Measurements from ENCODE around the gene HDDC3. TPM values are rescaled to one million over a fixed set of nuclear protein-coding genes. Genes with fewer than 3 reads are reported as not detected.

HDDC3 gene
- total and polyA plus RNA-seq, 10 donors: 12.8 to 34.5 (median 21.7) TPM

DNA sequence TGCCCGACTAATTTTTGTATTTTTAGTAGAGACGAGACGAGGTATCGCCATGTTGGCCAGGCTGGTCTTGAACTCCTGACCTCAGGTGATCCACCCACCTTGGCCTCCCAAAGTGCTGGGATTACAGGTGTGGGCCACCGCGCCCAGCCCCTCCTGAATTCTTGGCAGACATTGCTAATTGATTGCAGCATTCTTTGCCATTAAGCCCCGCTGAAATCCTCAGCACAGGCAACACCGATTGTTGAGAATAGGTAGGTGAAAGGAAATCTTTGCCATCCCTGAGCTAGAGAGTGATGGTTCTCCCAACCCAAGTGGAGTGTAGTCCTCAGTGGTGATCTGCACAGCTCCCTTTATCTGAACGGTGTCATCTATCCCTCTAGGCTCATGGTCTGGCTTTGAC is 27.6 kb downstream of the HDDC3 start:
- DNase-seq: no peak
- Histone ChIP-seq H3K27ac (no peak overlapping the region), H3K36me3 (peaks cover 0 to 54% (median 50%) of the 10 kb centered on the region in 6 donors), H3K4me3 (no peak overlapping the region), H3K4me1 (peaks cover 15 to 49% (median 26%) of the 10 kb centered on the region in 6 donors), H3K9me3 (no peaks in the 10 kb centered on the region), H3K27me3 (replicated peaks in 1 of 7) (no peaks in the 10 kb centered on the region)
- intact Hi-C loops (cut with DNase I; ENCODE audit: low total_unique reads): no loop called here
- 95 to 100% (median 97%) methylated on average over 3 to 9 of the region's 9 CpGs for WGBS, 5 donors
- TF ChIP-seq CTCF (IDR thresholded peaks at IDR 0.05 in 8 of 11, conservative IDR thresholded peaks at IDR 0.05 in 3 of 11) (no peak), POLR2AphosphoS5 (IDR thresholded peaks at IDR 0.05) (no peak), POLR2A (IDR thresholded peaks at IDR 0.05) (no peak)

DNA sequence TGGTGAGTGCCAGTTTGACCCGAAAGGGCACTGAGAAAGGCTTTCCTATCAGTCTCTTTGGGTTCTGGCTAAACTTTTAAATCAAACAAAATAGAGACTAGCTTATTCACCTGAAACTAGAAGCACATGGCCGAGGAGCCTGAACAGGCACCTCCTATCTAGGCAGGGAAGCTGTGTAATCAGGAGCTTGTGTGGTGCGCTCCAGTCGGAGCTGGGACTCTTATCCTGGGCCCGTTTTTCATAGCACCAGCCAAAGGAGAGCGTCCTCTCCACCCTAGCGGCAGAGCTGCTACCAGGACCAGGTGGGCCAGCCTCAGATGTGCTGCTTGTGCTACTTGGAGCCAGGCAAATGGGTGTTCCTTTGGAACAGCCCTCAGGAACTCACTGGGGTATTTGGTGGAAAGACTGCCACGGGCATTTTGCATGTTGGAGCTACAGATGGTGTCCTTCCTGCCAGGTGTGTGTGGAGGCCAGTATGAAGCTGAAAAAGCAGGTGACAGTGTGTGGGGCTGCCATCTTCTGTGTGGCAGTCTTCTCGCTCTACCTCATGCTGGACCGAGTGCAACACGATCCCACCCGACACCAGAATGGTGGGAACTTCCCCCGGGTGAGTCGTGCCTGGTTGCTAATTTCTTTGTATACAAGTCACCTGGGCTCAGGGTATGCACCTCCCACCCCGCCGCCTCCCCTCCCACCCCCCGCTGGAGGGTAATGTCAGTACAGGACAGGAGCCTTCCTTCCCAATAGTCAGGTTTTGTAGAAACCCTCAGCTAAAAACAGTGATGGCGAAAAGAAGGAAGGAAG is 28.4 kb downstream of the HDDC3 start:
- H3K27me3 ChIP-seq (replicated peaks in 1 of 7): no peaks in the 10 kb centered on the region
- H3K4me1 ChIP-seq: peaks cover 15 to 48% (median 25%) of the 10 kb centered on the region in 6 donors
- intact Hi-C loops (cut with DNase I; ENCODE audit: low total_unique reads): no loop called here
- DNase-seq: peak; percentile 69
- no peak for TF ChIP-seq POLR2A (IDR thresholded peaks at IDR 0.05)
- H3K4me3 ChIP-seq: peak overlapping the region; percentile 57 to 92 (median 74)
- 65 to 80% (median 75%) methylated on average over 16 to 18 of the region's 18 CpGs for WGBS, 5 donors
- peaks cover 0 to 46% (median 42%) of the 10 kb centered on the region in 6 donors for H3K36me3 ChIP-seq
- H3K9me3 ChIP-seq: no peaks in the 10 kb centered on the region
- H3K27ac ChIP-seq: peak overlapping the region; percentile 88 to 99 (median 95)

- no peaks in the 10 kb centered on the region for H3K27me3 ChIP-seq (replicated peaks in 1 of 7)
- peaks cover 0 to 37% (median 34%) of the 10 kb centered on the region in 6 donors for H3K36me3 ChIP-seq
- H3K4me3 ChIP-seq: peak within 1 kb of the TSS; percentile 70 to 92 (median 74)
- peaks cover 15 to 48% (median 25%) of the 10 kb centered on the region in 6 donors for H3K4me1 ChIP-seq
- TF ChIP-seq POLR2AphosphoS5 (IDR thresholded peaks at IDR 0.05) (peak; percentile 74 to 87 (median 81)), CTCF (IDR thresholded peaks at IDR 0.05 in 8 of 11, conservative IDR thresholded peaks at IDR 0.05 in 3 of 11) (peak in 2 of 11 experiments; percentile 19 to 27), POLR2A (IDR thresholded peaks at IDR 0.05) (no peak)
- H3K27ac ChIP-seq: peak within 1 kb of the TSS; percentile 93 to 99 (median 95)
- DNase-seq: peak; percentile 96
- 1% methylated on average over 25 to 81 of the region's 81 CpGs for WGBS, 5 donors
- no peaks in the 10 kb centered on the region for H3K9me3 ChIP-seq
- intact Hi-C loops (cut with DNase I; ENCODE audit: low total_unique reads): no loop called here
These were observed 29.3 kb downstream of the HDDC3 start, which contains the start of gene MAN2A2 for GRCh38 chr15:90902840-90903732. TSS of gene MAN2A2 (plus strand) at chr15:90903302. CDS start at chr15:90904208, 906 bp downstream.

GRCh38 chr15:90902040-90902839 is 30.1 kb downstream of the HDDC3 start:
- Histone ChIP-seq H3K27ac (peak overlapping the region; percentile 93 to 99 (median 95)), H3K9me3 (no peaks in the 10 kb centered on the region), H3K4me3 (peak overlapping the region; percentile 60 to 92 (median 72)), H3K36me3 (peaks cover 0 to 29% (median 26%) of the 10 kb centered on the region in 6 donors), H3K4me1 (peaks cover 15 to 54% (median 26%) of the 10 kb centered on the region in 6 donors), H3K27me3 (replicated peaks in 1 of 7) (no peaks in the 10 kb centered on the region)
- TF ChIP-seq POLR2AphosphoS5 (IDR thresholded peaks at IDR 0.05): peak; percentile 83 to 89 (median 86)
- TF ChIP-seq CTCF (IDR thresholded peaks at IDR 0.05 in 8 of 11, conservative IDR thresholded peaks at IDR 0.05 in 3 of 11): peak; percentile 43 to 90 (median 83)
- peak in 2 of 3 donors; percentile 11 to 17 for TF ChIP-seq POLR2A (IDR thresholded peaks at IDR 0.05)
- intact Hi-C loops (cut with DNase I; ENCODE audit: low total_unique reads): no loop called here
- peak; percentile 94 for DNase-seq
- WGBS, 5 donors: 0 to 1% (median 0%) methylated on average over 13 to 71 of the region's 71 CpGs
